IMR-90 (cell line): ENCODE results near the gene ABHD6. TPM values are rescaled to one million over a fixed set of nuclear protein-coding genes. Genes with fewer than 3 reads are reported as not detected.

Source experiments
- ATAC-seq: fragments of 200-7000 bp; cut with Tn5 transposase; 2 replicates; pipeline ENCODE4 v1.9.1; 2020; ENCODE audit warnings: low read depth, mild to moderate bottlenecking, moderate library complexity
- BruUV-seq: library from RNA; stranded (reverse); fragments of 400-500 nt; replicated peaks from 2 replicates; lab custom pipeline; 2021; lab: Mats Ljungman, UMichigan
- CTCF ChIA-PET: fragments of 300-600 bp; formaldehyde crosslinking; extraction: SDS; loops from one replicate; lab custom pipeline; 2021; ENCODE audit warnings: antibody characterized with exemption; lab: Yijun Ruan, JAX
- POLR2A ChIA-PET: fragments of 300-600 bp; sonication (Branson Sonifier 250); formaldehyde crosslinking; loops from one replicate; lab custom pipeline; 2022; ENCODE audit warnings: antibody characterized with exemption; ENCODE audit not compliant: unreplicated experiment; lab: Charles Lee
- DNase-seq: peaks from one replicate; pipeline ENCODE4 v3.0.0; 2013
- H2AFZ ChIP-seq: replicated peaks from 2 replicates; pipeline ENCODE3; 2013; ENCODE audit warnings: low read length, mild to moderate bottlenecking; ENCODE audit not compliant: poor library complexity
- H2AK5ac ChIP-seq: 2 replicates; pipeline ENCODE4 v1.6.1; 2013; ENCODE audit warnings: low read depth, low read length, inconsistent platforms
- H2AK9ac ChIP-seq: replicated peaks from 2 replicates; pipeline ENCODE3; 2013; ENCODE audit warnings: mild to moderate bottlenecking, low read depth, low read length, moderate library complexity; ENCODE audit not compliant: poor library complexity
- H2BK120ac ChIP-seq: 2 replicates; pipeline ENCODE4 v1.6.1; 2013; ENCODE audit warnings: low read depth, low read length, inconsistent platforms
- H2BK15ac ChIP-seq: 3 replicates; pipeline ENCODE4 v1.6.1; 2013; ENCODE audit warnings: low read depth, low read length, inconsistent platforms
- H2BK20ac ChIP-seq: 2 replicates; pipeline ENCODE4 v1.6.1; 2013; ENCODE audit warnings: low read depth, mild to moderate bottlenecking, inconsistent platforms, low read length, moderate library complexity
- H2BK5ac ChIP-seq: 2 replicates; pipeline ENCODE4 v1.6.1; 2013; ENCODE audit warnings: mild to moderate bottlenecking, low read depth, low read length, inconsistent platforms; ENCODE audit not compliant: poor library complexity, severe bottlenecking
- H3K14ac ChIP-seq: replicated peaks from 2 replicates; pipeline ENCODE4 v1.6.1; 2013; ENCODE audit warnings: low read depth, low read length, inconsistent platforms
- H3K18ac ChIP-seq: 2 replicates; pipeline ENCODE4 v1.6.1; 2013; ENCODE audit warnings: low read depth, low read length, control low read depth
- H3K23ac ChIP-seq: 2 replicates; pipeline ENCODE4 v1.6.1; 2013; ENCODE audit warnings: low read depth, low read length, inconsistent platforms
- H3K27ac ChIP-seq: 2 replicates; pipeline ENCODE4 v1.5.1; 2013; ENCODE audit warnings: mild to moderate bottlenecking, control low read depth, low read length; ENCODE audit not compliant: insufficient read depth
- H3K27me3 ChIP-seq: 2 replicates; pipeline ENCODE4 v1.6.1; 2013; ENCODE audit warnings: low read length; ENCODE audit not compliant: control insufficient read depth, insufficient read depth
- H3K36me3 ChIP-seq: 2 replicates; pipeline ENCODE4 v1.6.1; 2013; ENCODE audit warnings: low read length, mixed read lengths; ENCODE audit not compliant: control insufficient read depth, insufficient read depth
- H3K4ac ChIP-seq: 2 replicates; pipeline ENCODE4 v1.6.1; 2013; ENCODE audit warnings: low read depth, low read length, inconsistent platforms
- H3K4me1 ChIP-seq: 2 replicates; pipeline ENCODE4 v1.6.1; 2013; ENCODE audit warnings: low read length, mixed read lengths; ENCODE audit not compliant: control insufficient read depth, insufficient read depth
- H3K4me2 ChIP-seq: 2 replicates; pipeline ENCODE4 v1.6.1; 2013; ENCODE audit warnings: low read depth, mild to moderate bottlenecking, control low read depth, low read length, moderate library complexity
- H3K4me3 ChIP-seq: 2 replicates; pipeline ENCODE4 v1.5.1; 2013; ENCODE audit warnings: low read depth, mild to moderate bottlenecking, control low read depth, low read length, moderate library complexity; ENCODE audit not compliant: insufficient read depth
- H3K56ac ChIP-seq: 2 replicates; pipeline ENCODE4 v1.6.1; 2013; ENCODE audit warnings: low read length, inconsistent platforms; ENCODE audit not compliant: insufficient read depth; ENCODE audit errors: extremely low read depth
- H3K79me1 ChIP-seq, 2 experiments: 2 replicates each; pipeline ENCODE4 v1.6.1; 2013; ENCODE audit warnings: low read length in 2 of 2, inconsistent platforms in 1 of 2, low read depth in 1 of 2
- H3K9ac ChIP-seq: 2 replicates; pipeline ENCODE4 v1.6.1; 2013; ENCODE audit warnings: low read depth, low read length, control low read depth
- H3K9me1 ChIP-seq: 2 replicates; pipeline ENCODE4 v1.6.1; 2013; ENCODE audit warnings: low read length, inconsistent platforms; ENCODE audit not compliant: insufficient read depth
- H3K9me3 ChIP-seq: 2 replicates; pipeline ENCODE4 v1.6.1; 2013; ENCODE audit warnings: low read length; ENCODE audit not compliant: control insufficient read depth, insufficient read depth
- H4K20me1 ChIP-seq: 2 replicates; pipeline ENCODE4 v1.6.1; 2013; ENCODE audit warnings: low read length, inconsistent platforms; ENCODE audit not compliant: insufficient read depth
- H4K5ac ChIP-seq: 2 replicates; pipeline ENCODE4 v1.6.1; 2013; ENCODE audit warnings: mild to moderate bottlenecking, low read depth, low read length, control low read depth
- H4K8ac ChIP-seq, 2 experiments: 2 replicates each; pipeline ENCODE4 v1.6.1; 2013; ENCODE audit warnings: low read depth in 2 of 2, low read length in 2 of 2, control low read depth in 1 of 2, inconsistent platforms in 1 of 2
- H4K91ac ChIP-seq: 2 replicates; pipeline ENCODE4 v1.6.1; 2013; ENCODE audit warnings: low read depth, low read length, inconsistent platforms; ENCODE audit not compliant: insufficient read depth
- CHD1 ChIP-seq: IDR thresholded peaks from 2 replicates; pipeline ENCODE4 v1.6.1; 2012; ENCODE audit warnings: low read depth, low read length, improper control_type of control experiment
- FOS ChIP-seq: fragments of 150-350 bp; IDR thresholded peaks from 2 replicates; pipeline ENCODE4 v1.6.1; 2016; ENCODE audit warnings: low read depth, low read length
- MXI1 ChIP-seq: IDR thresholded peaks from 2 replicates; pipeline ENCODE4 v1.6.1; 2012; ENCODE audit warnings: low read depth, mild to moderate bottlenecking, low read length, moderate library complexity, borderline replicate concordance
- WGBS, 2 experiments: methylation state at CpG; one replicate each; pipeline versions ENCODE4 v1.1.5 to v1.1.7; 2013; ENCODE audit warnings: missing lambda C conversion rate in 2 of 2; ENCODE audit not compliant: insufficient read length in 1 of 2; ENCODE audit errors: extremely low coverage in 2 of 2; 5-methylcytosine and 5-hydroxymethylcytosine counted together
- dilution Hi-C: fragments of 300-500 bp; cut with HindIII; formaldehyde crosslinking; loops from one replicate; pipeline ENCODE4 v1.14.3; 2018; ENCODE audit warnings: low sequenced_read_pairs; ENCODE audit not compliant: unreplicated experiment
- in situ Hi-C: fragments of 300-500 bp; cut with MboI; formaldehyde crosslinking; loops from 3 replicates; pipeline ENCODE4 v1.14.3; 2019; ENCODE audit warnings: low sequenced_read_pairs, inconsistent platforms, mixed read lengths
- intact Hi-C: fragments of 100-400 bp; cut with micrococcal nuclease; formaldehyde crosslinking; loops from 2 replicates; pipeline ENCODE4 v1.10.0; 2022
- polyA plus RNA-seq, 3 experiments: library from polyadenylated mRNA; depleted of rRNA; stranded (reverse); fragments of >200 nt; gene quantifications; 2 replicates each; pipeline ENCODE4 v1.2.3, GENCODE V29; 2012; ENCODE audit warnings: low replicate concordance in 1 of 3
- total RNA-seq: library from RNA; depleted of rRNA; stranded (reverse); fragments of >200 nt; gene quantifications from 2 replicates; pipeline ENCODE4 v1.2.3, GENCODE V29; 2012

The ABHD6 gene
- total and polyA plus RNA-seq, 2 of the 4 experiments (the other 2 are of a cell fraction), result 5.0 to 5.6 TPM

GRCh38 chr3:58251631-58252035 is 14.0 kb downstream of the ABHD6 start:
- Histone ChIP-seq H2BK20ac (no peak overlapping the region), H3K56ac (no peak overlapping the region), H3K4me1 (peaks cover 4% of the 10 kb centered on the region), H2AFZ (no peak overlapping the region), H2AK9ac (no peak overlapping the region), H3K79me1 (peaks cover 4 to 5% of the 10 kb centered on the region in 2 experiments; a peak in 2 of 4 replicates), H4K5ac (no peak overlapping the region), H3K23ac (no peak overlapping the region), H2BK120ac (no peak overlapping the region), H3K4me2 (no peak overlapping the region), H3K18ac (no peak overlapping the region), H3K9me1 (0 out of 2 replicates have a peak, but pooled peaks cover 4% of the 10 kb centered on the region), H4K20me1 (peaks cover 1% of the 10 kb centered on the region; the same call in 1 of the 2 replicates), H3K9me3 (no peaks in the 10 kb centered on the region), H4K8ac (no peak overlapping the region), H2BK5ac (no peak overlapping the region), H3K27ac (no peak overlapping the region), H3K4me3 (no peak overlapping the region), H3K36me3 (0 out of 2 replicates have a peak, but pooled peaks cover 1% of the 10 kb centered on the region), H2BK15ac (no peak overlapping the region), H3K14ac (no peak overlapping the region), H3K27me3 (no peaks in the 10 kb centered on the region), H4K91ac (no peak overlapping the region), H2AK5ac (no peak overlapping the region), H3K9ac (no peak overlapping the region), H3K4ac (no peak overlapping the region)
- intact Hi-C loops (no loop called here), in situ Hi-C loops (no loop called here), dilution Hi-C loops (no loop called here)
- ChIA-PET CTCF (no interaction called here), POLR2A (no interaction called here)
- no peak for DNase-seq
- BruUV-seq, result no TSS peak
- no CpG with 5 or more reads among the region's 3 CpGs for WGBS, 2 experiments
- TF ChIP-seq FOS, result no peak
- TF ChIP-seq CHD1, result no peak
- no peak for TF ChIP-seq MXI1
- no peak for ATAC-seq
